Transverse colon (tissue), 4 donors: ENCODE data around the gene NCK2. TPM values are rescaled to one million over a fixed set of nuclear protein-coding genes. Genes with fewer than 3 reads are reported as not detected.

ENCODE experiments used
- DNase-seq: peaks from one replicate; pipeline ENCODE4 v3.0.0-alpha.2; 2019
- H3K27ac ChIP-seq, 4 donors: fragments of 200-600 bp; sonication (generic); 2 replicates each; pipeline ENCODE4 v1.5.1; 2016 to 2018; ENCODE audit warnings: inconsistent platforms in 4 of 4
- H3K27me3 ChIP-seq: fragments of 200-600 bp; sonication (generic); 2 replicates; pipeline ENCODE4 v1.5.1; 2017; ENCODE audit warnings: inconsistent platforms
- H3K36me3 ChIP-seq, 4 donors: fragments of 200-600 bp; sonication (generic); 2 replicates each; pipeline ENCODE4 v1.5.1; 2017 to 2019; ENCODE audit warnings: inconsistent platforms in 4 of 4
- H3K4me1 ChIP-seq, 4 donors: fragments of 200-600 bp; sonication (generic); 2 replicates each; pipeline ENCODE4 v1.5.1; 2017 to 2020; ENCODE audit warnings: inconsistent platforms in 4 of 4
- H3K4me3 ChIP-seq, 4 donors: fragments of 200-600 bp; sonication (generic); 1 replicate in 1 of 4; 2 replicates in 3 of 4; pipeline versions ENCODE4 v1.5.1 to v1.6.1; 2017 to 2019; ENCODE audit warnings: inconsistent platforms in 4 of 4
- H3K9me3 ChIP-seq, 2 donors: fragments of 200-600 bp; sonication (generic); 2 replicates each; pipeline ENCODE4 v1.5.1; 2017 to 2019; ENCODE audit warnings: inconsistent platforms in 2 of 2
- EP300 ChIP-seq: sonication (generic); formaldehyde crosslinking; IDR thresholded peaks from one replicate; pipeline ENCODE4 v1.6.1; 2017; ENCODE audit warnings: antibody characterized with exemption, low read depth
- POLR2A ChIP-seq: fragments of 450-650 bp; IDR thresholded peaks from one replicate; pipeline ENCODE4 v1.6.1; 2016; ENCODE audit warnings: antibody characterized with exemption, mild to moderate bottlenecking, moderate library complexity
- POLR2AphosphoS5 ChIP-seq, 3 donors: sonication (generic); formaldehyde crosslinking; IDR thresholded peaks; one replicate each; pipeline ENCODE4 v1.6.1; 2016; ENCODE audit warnings: antibody characterized with exemption in 3 of 3
- WGBS, 2 donors: methylation state at CpG; one replicate each; pipeline ENCODE4 v1.1.5; 2018; ENCODE audit warnings: low coverage in 1 of 2; 5-methylcytosine and 5-hydroxymethylcytosine counted together
- in situ Hi-C, 4 donors: fragments of 200-750 bp; cut with MboI; loops; one replicate each; pipeline versions ENCODE4 v1.15.0 to v1.15.1; 2017; ENCODE audit warnings: low sequenced_read_pairs in 3 of 4, low pct_ligation_motif_present in 1 of 4, low pct_unique_long_range_greater_than_20kb in 1 of 4
- intact Hi-C: fragments of 100-400 bp; cut with DNase I; formaldehyde crosslinking; loops from one replicate; pipeline ENCODE4 v1.15.1; 2023; ENCODE audit warnings: low total_unique reads
- total RNA-seq, 4 donors: library from RNA; depleted of rRNA; stranded (reverse); fragments of >200 nt; gene quantifications; one replicate each; pipeline ENCODE4 v1.1.0, GENCODE V29; 2016
- TF ChIP-seq, protein P1 (sequence below), 5 experiments: fragments of 200-600 bp in 3 of 5; fragments of 450-650 bp in 2 of 5; sonication (generic) in 3 of 5; IDR thresholded peaks; 1 replicate in 2 of 5; 2 replicates in 3 of 5; pipeline ENCODE4 v1.5.1; 2016 to 2017; ENCODE audit warnings: antibody characterized with exemption in 5 of 5, inconsistent platforms in 3 of 5, mild to moderate bottlenecking in 2 of 5, moderate library complexity in 1 of 5

NCK2 gene
- total RNA-seq, 4 donors from 2014 or later: 42.2 to 74.1 (median 59.9) TPM

GRCh38 chr2:105847056-105847455, 102.3 kb downstream of the NCK2 start:
- no peaks in the 10 kb centered on the region for H3K9me3 ChIP-seq
- no peak overlapping the region for H3K4me3 ChIP-seq
- in situ Hi-C loops (no loop called here), intact Hi-C loops (no loop called here)
- no peak for DNase-seq
- H3K4me1 ChIP-seq: peaks cover 0 to 4% (median 0%) of the 10 kb centered on the region in 4 donors
- no peaks in the 10 kb centered on the region for H3K36me3 ChIP-seq
- TF ChIP-seq POLR2A: no peak
- TF ChIP-seq, protein P1, sequence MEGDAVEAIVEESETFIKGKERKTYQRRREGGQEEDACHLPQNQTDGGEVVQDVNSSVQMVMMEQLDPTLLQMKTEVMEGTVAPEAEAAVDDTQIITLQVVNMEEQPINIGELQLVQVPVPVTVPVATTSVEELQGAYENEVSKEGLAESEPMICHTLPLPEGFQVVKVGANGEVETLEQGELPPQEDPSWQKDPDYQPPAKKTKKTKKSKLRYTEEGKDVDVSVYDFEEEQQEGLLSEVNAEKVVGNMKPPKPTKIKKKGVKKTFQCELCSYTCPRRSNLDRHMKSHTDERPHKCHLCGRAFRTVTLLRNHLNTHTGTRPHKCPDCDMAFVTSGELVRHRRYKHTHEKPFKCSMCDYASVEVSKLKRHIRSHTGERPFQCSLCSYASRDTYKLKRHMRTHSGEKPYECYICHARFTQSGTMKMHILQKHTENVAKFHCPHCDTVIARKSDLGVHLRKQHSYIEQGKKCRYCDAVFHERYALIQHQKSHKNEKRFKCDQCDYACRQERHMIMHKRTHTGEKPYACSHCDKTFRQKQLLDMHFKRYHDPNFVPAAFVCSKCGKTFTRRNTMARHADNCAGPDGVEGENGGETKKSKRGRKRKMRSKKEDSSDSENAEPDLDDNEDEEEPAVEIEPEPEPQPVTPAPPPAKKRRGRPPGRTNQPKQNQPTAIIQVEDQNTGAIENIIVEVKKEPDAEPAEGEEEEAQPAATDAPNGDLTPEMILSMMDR (IDR thresholded peaks at IDR 0.05): no peak
- no peak for TF ChIP-seq POLR2AphosphoS5 (IDR thresholded peaks at IDR 0.05)
- no peak for TF ChIP-seq EP300
- H3K27ac ChIP-seq: no peak overlapping the region
- no peaks in the 10 kb centered on the region for H3K27me3 ChIP-seq
- WGBS, 2 donors: 85 to 90% methylated on average over 2 of the region's 2 CpGs

- intact Hi-C loops: no loop called here
- in situ Hi-C loops: no loop called here
- H3K36me3 ChIP-seq: no peaks in the 10 kb centered on the region
- 89 to 98% methylated on average over 6 to 7 of the region's 7 CpGs for WGBS, 2 donors
- H3K27ac ChIP-seq: no peak overlapping the region
- DNase-seq: no peak
- H3K4me1 ChIP-seq: peaks cover 0 to 5% (median 2%) of the 10 kb centered on the region in 4 donors
- no peaks in the 10 kb centered on the region for H3K9me3 ChIP-seq
- TF ChIP-seq, protein P1 (IDR thresholded peaks at IDR 0.05): no peak
- TF ChIP-seq POLR2AphosphoS5 (IDR thresholded peaks at IDR 0.05): no peak
- no peak for TF ChIP-seq EP300
- TF ChIP-seq POLR2A: no peak
- H3K4me3 ChIP-seq: no peak overlapping the region
- no peaks in the 10 kb centered on the region for H3K27me3 ChIP-seq
Measured at GRCh38 chr2:105848367-105848766, 103.7 kb downstream of the NCK2 start.

DNA sequence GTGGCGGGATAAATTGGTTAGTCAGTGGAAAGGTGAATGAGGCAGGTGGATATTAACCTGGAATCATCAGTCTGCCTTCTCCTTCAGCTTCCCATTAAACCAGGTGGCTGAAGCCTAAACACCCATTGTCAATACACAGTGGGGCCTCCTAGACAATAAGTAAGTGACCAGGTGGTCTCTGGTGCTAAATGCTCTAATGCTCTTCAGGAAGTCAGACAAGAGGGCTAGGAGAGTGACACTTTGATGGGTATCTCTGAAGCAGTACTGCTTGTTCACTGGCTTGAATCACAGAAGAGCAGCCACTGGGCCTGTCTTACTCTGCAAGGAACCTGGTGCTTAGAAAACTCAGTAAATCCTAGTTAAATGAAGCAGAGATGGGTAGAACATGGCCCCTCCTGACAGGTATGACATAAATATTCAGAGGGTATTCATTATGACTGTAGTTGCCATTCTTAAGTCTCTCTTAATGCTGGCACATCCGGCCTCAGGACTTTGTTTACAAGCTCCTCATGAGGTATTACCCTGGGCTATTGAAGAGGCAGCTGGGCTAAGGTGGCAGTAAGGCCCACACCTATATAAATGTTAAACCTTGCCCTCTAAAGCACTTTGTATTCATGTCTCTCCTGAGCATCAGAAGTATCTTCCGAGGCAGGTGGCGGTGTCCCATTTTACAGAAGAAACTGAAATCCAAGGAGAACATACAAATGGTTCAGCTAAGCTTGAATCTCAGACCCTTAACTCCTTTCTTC, 104.9 kb downstream of the NCK2 start:
- Histone ChIP-seq H3K4me3 (no peak overlapping the region), H3K9me3 (no peaks in the 10 kb centered on the region), H3K27me3 (no peaks in the 10 kb centered on the region), H3K4me1 (peaks cover 0 to 13% (median 0%) of the 10 kb centered on the region in 4 donors), H3K27ac (no peak overlapping the region), H3K36me3 (no peaks in the 10 kb centered on the region)
- no peak for DNase-seq
- in situ Hi-C loops: no loop called here
- 85 to 89% methylated on average over 3 to 4 of the region's 4 CpGs for WGBS, 2 donors
- no peak for TF ChIP-seq EP300
- TF ChIP-seq, protein P1 (IDR thresholded peaks at IDR 0.05): no peak
- no peak for TF ChIP-seq POLR2A
- no peak for TF ChIP-seq POLR2AphosphoS5 (IDR thresholded peaks at IDR 0.05)
- intact Hi-C loops: no loop called here

GRCh38 chr2:105852066-105852465, 107.4 kb downstream of the NCK2 start:
- intact Hi-C loops: no loop called here
- H3K27ac ChIP-seq: no peak overlapping the region
- 80 to 96% methylated on average over 2 to 10 of the region's 10 CpGs for WGBS, 2 donors
- H3K4me1 ChIP-seq: peaks cover 0 to 22% (median 2%) of the 10 kb centered on the region in 4 donors
- TF ChIP-seq POLR2A (no peak), EP300 (no peak), POLR2AphosphoS5 (IDR thresholded peaks at IDR 0.05) (no peak)
- TF ChIP-seq, protein P1 (IDR thresholded peaks at IDR 0.05): no peak
- H3K36me3 ChIP-seq: no peaks in the 10 kb centered on the region
- H3K27me3 ChIP-seq: no peaks in the 10 kb centered on the region
- H3K9me3 ChIP-seq: no peaks in the 10 kb centered on the region
- in situ Hi-C loops: no loop called here
- DNase-seq: no peak
- H3K4me3 ChIP-seq: no peak overlapping the region
